Mesenchymal stem cell (in vitro differentiated cells and primary cell): ENCODE data around the gene MAPKAP1.

Experiments
- DNase-seq: peaks from one replicate; pipeline ENCODE4 v3.0.0-alpha.2; 2013
- H2AFZ ChIP-seq: one replicate; pipeline ENCODE4 v1.6.1; 2013; ENCODE audit warnings: low read depth, mild to moderate bottlenecking, control low read depth, inconsistent platforms, low read length, moderate library complexity
- H2AK5ac ChIP-seq: 2 replicates; pipeline ENCODE4 v1.6.1; 2013; ENCODE audit warnings: low read length, moderate library complexity, mild to moderate bottlenecking, inconsistent platforms; ENCODE audit not compliant: severe bottlenecking
- H2BK120ac ChIP-seq: one replicate; pipeline ENCODE4 v1.6.1; 2013; ENCODE audit warnings: low read depth, mild to moderate bottlenecking, inconsistent platforms, low read length, moderate library complexity
- H2BK12ac ChIP-seq, 2 experiments: one replicate each; pipeline ENCODE4 v1.6.1; 2013; ENCODE audit warnings: inconsistent platforms in 2 of 2, low read length in 2 of 2, mild to moderate bottlenecking in 2 of 2, moderate library complexity in 2 of 2, control low read depth in 1 of 2
- H2BK15ac ChIP-seq: one replicate; pipeline ENCODE4 v1.6.1; 2013; ENCODE audit warnings: mild to moderate bottlenecking, low read depth, inconsistent platforms; ENCODE audit not compliant: poor library complexity, severe bottlenecking
- H2BK5ac ChIP-seq: 2 replicates; pipeline ENCODE4 v1.6.1; 2013; ENCODE audit warnings: low read depth, mild to moderate bottlenecking, low read length, control low read depth, inconsistent platforms; ENCODE audit not compliant: poor library complexity, severe bottlenecking
- H3K14ac ChIP-seq, 2 experiments: one replicate each; pipeline ENCODE4 v1.6.1; 2013; ENCODE audit warnings: inconsistent platforms in 2 of 2, low read length in 2 of 2, control low read depth in 1 of 2, mild to moderate bottlenecking in 1 of 2, moderate library complexity in 1 of 2
- H3K18ac ChIP-seq, 2 experiments: one replicate each; pipeline ENCODE4 v1.6.1; 2013; ENCODE audit warnings: inconsistent platforms in 2 of 2, low read length in 2 of 2, control low read depth in 1 of 2, low read depth in 1 of 2, mild to moderate bottlenecking in 1 of 2
- H3K23ac ChIP-seq, 2 experiments: one replicate each; pipeline ENCODE4 v1.6.1; 2013; ENCODE audit warnings: inconsistent platforms in 2 of 2, low read length in 2 of 2, mild to moderate bottlenecking in 2 of 2, moderate library complexity in 2 of 2, control low read depth in 1 of 2
- H3K27ac ChIP-seq: 2 replicates; pipeline ENCODE4 v1.5.1; 2013; ENCODE audit warnings: mild to moderate bottlenecking, moderate library complexity, low read length, control low read depth, inconsistent platforms; ENCODE audit not compliant: poor library complexity, severe bottlenecking
- H3K27me3 ChIP-seq, 2 experiments: 2 replicates each; pipeline versions ENCODE4 v1.6.1 to v1.7.0; 2013; ENCODE audit warnings: low read length in 2 of 2, mild to moderate bottlenecking in 2 of 2, moderate library complexity in 2 of 2, control low read depth in 1 of 2, inconsistent platforms in 1 of 2; ENCODE audit not compliant: control insufficient read depth in 1 of 2, insufficient read depth in 1 of 2
- H3K36me3 ChIP-seq, 2 experiments: 2 replicates each; pipeline versions ENCODE4 v1.6.1 to v1.7.0; 2013; ENCODE audit warnings: low read length in 2 of 2, control low read depth in 1 of 2, inconsistent platforms in 1 of 2, low read depth in 1 of 2, mild to moderate bottlenecking in 1 of 2; ENCODE audit not compliant: insufficient read depth in 2 of 2, control insufficient read depth in 1 of 2
- H3K4ac ChIP-seq, 2 experiments: one replicate each; pipeline ENCODE4 v1.6.1; 2013; ENCODE audit warnings: inconsistent platforms in 2 of 2, low read length in 2 of 2, mild to moderate bottlenecking in 2 of 2, moderate library complexity in 2 of 2, control low read depth in 1 of 2, low read depth in 1 of 2
- H3K4me1 ChIP-seq: 2 replicates; pipeline ENCODE4 v1.6.1; 2013; ENCODE audit warnings: low read depth, low read length, control low read depth; ENCODE audit not compliant: control insufficient read depth, insufficient read depth
- H3K4me2 ChIP-seq: 2 replicates; pipeline ENCODE4 v1.6.1; 2013; ENCODE audit warnings: low read length, mild to moderate bottlenecking, inconsistent platforms; ENCODE audit not compliant: poor library complexity, severe bottlenecking
- H3K4me3 ChIP-seq, 2 experiments: 2 replicates each; pipeline versions ENCODE4 v1.5.1 to v1.7.0; 2013; ENCODE audit warnings: low read length in 2 of 2, mild to moderate bottlenecking in 2 of 2, control low read depth in 1 of 2, low read depth in 1 of 2; ENCODE audit not compliant: insufficient read depth in 1 of 2
- H3K79me1 ChIP-seq: replicated peaks from 2 replicates; pipeline ENCODE4 v1.6.1; 2013; ENCODE audit warnings: mild to moderate bottlenecking, control low read depth, low read length, inconsistent platforms; ENCODE audit not compliant: poor library complexity, severe bottlenecking
- H3K9ac ChIP-seq: 2 replicates; pipeline ENCODE4 v1.7.0; 2013; ENCODE audit warnings: mild to moderate bottlenecking, low read length, moderate library complexity
- H3K9me3 ChIP-seq: 2 replicates; pipeline ENCODE4 v1.7.0; 2013; ENCODE audit warnings: mild to moderate bottlenecking, low read length; ENCODE audit not compliant: control insufficient read depth
- H4K8ac ChIP-seq: one replicate; pipeline ENCODE4 v1.6.1; 2013; ENCODE audit warnings: inconsistent platforms, mild to moderate bottlenecking, low read length, moderate library complexity
- H4K91ac ChIP-seq: one replicate; pipeline ENCODE4 v1.6.1; 2013; ENCODE audit warnings: mild to moderate bottlenecking, low read length, inconsistent platforms
- WGBS: methylation state at CpG from one replicate; pipeline ENCODE4 v1.1.7; 2013; ENCODE audit warnings: mixed read lengths; 5-methylcytosine and 5-hydroxymethylcytosine counted together

The MAPKAP1 gene

DNA sequence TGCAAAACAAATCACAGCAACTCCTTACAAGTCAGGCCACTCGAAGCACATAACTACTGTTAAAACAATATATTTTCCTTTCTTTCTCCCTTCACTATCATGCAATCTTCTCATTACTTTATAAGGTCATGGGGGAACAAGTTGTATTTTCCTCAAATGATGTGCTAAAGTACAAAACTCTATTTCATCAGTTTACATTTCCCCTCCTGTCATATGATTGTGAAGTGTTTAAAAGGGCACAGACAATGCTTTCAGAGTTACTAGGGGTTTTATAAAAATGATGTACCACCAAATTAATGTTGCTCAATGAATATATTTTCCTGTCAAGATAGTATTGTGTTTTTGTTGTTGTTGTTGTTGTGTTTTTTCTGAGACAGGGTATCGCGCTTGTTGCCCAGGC is 34.1 kb downstream of the MAPKAP1 start:
- Histone ChIP-seq H2BK5ac (no peak overlapping the region), H2AK5ac (no peak overlapping the region), H2BK15ac (no peak overlapping the region), H3K4me3 (no peak overlapping the region), H3K23ac (no peak overlapping the region), H2AFZ (no peak overlapping the region), H3K27me3 (no peaks in the 10 kb centered on the region), H3K36me3 (peaks cover 0 to 32% of the 10 kb centered on the region in 2 experiments), H3K9ac (no peak overlapping the region), H2BK120ac (no peak overlapping the region), H2BK12ac (no peak overlapping the region), H3K27ac (no peak overlapping the region), H3K9me3 (no peaks in the 10 kb centered on the region), H3K4me1 (peaks cover 3% of the 10 kb centered on the region), H3K4ac (no peak overlapping the region), H3K79me1 (peaks cover 20% of the 10 kb centered on the region), H4K8ac (no peak overlapping the region), H3K18ac (no peak overlapping the region), H4K91ac (no peak overlapping the region), H3K14ac (no peak overlapping the region), H3K4me2 (no peak overlapping the region)
- WGBS: 100% methylated on average over 2 of the region's 3 CpGs
- DNase-seq: no peak

GRCh38 chr9:125663127-125663526 is 43.9 kb downstream of the MAPKAP1 start:
- peak overlapping the region; percentile 22 for H3K27ac ChIP-seq
- no peak overlapping the region for H2BK12ac ChIP-seq
- H3K14ac ChIP-seq: no peak overlapping the region
- no peak overlapping the region for H3K4me2 ChIP-seq
- H3K4me3 ChIP-seq: no peak overlapping the region
- no peak overlapping the region for H3K18ac ChIP-seq
- H2AK5ac ChIP-seq: no peak overlapping the region
- DNase-seq: peak; percentile 66
- H3K9me3 ChIP-seq: no peaks in the 10 kb centered on the region
- H2AFZ ChIP-seq: no peak overlapping the region
- no peaks in the 10 kb centered on the region for H3K4me1 ChIP-seq
- under 1% methylated on average over 3 of the region's 3 CpGs for WGBS
- no peak overlapping the region for H4K8ac ChIP-seq
- no peak overlapping the region for H2BK120ac ChIP-seq
- H3K9ac ChIP-seq: no peak overlapping the region
- no peaks in the 10 kb centered on the region for H3K27me3 ChIP-seq
- H3K79me1 ChIP-seq: peaks cover 17% of the 10 kb centered on the region
- H3K4ac ChIP-seq: no peak overlapping the region
- peaks cover 3 to 24% of the 10 kb centered on the region in 2 experiments for H3K36me3 ChIP-seq
- no peak overlapping the region for H2BK15ac ChIP-seq
- H3K23ac ChIP-seq: no peak overlapping the region
- no peak overlapping the region for H2BK5ac ChIP-seq
- H4K91ac ChIP-seq: no peak overlapping the region

DNA sequence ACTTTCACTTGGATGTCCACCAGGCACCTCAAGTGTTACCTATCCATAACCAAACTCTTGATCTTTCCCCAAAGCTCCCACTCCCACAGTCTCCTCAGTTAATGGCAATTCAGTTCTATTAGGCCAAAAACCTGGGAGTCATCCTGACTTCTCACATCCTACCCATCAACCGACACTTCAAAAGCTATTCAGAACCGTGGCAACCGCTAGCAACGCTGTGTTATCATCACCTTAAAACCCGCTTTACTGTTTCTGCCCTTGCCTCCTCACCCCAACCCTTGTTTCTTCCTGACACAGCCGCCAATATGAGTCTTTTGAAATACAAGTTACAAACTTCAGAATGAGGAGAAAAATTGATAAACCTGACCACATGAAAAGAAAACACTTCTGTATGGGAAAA is 46.5 kb downstream of the MAPKAP1 start:
- WGBS: 81% methylated on average over 4 of the region's 6 CpGs
- no peak overlapping the region for H3K4me2 ChIP-seq

GRCh38 chr9:125659954-125660353 is 47.1 kb downstream of the MAPKAP1 start:
- no peak overlapping the region for H2AFZ ChIP-seq
- 20% methylated on average over 4 of the region's 4 CpGs for WGBS
- H3K4ac ChIP-seq: no peak overlapping the region
- H4K91ac ChIP-seq: no peak overlapping the region
- no peak overlapping the region for H3K27ac ChIP-seq
- H2AK5ac ChIP-seq: no peak overlapping the region
- H2BK5ac ChIP-seq: no peak overlapping the region
- no peak overlapping the region for H3K18ac ChIP-seq
- H4K8ac ChIP-seq: no peak overlapping the region
- peaks cover 0 to 13% of the 10 kb centered on the region in 2 experiments for H3K36me3 ChIP-seq
- no peak overlapping the region for H3K14ac ChIP-seq
- no peak overlapping the region for H2BK120ac ChIP-seq
- DNase-seq: peak; percentile 91
- peaks cover 20% of the 10 kb centered on the region for H3K79me1 ChIP-seq
- no peak overlapping the region for H2BK15ac ChIP-seq
- no peak overlapping the region for H3K23ac ChIP-seq
- H3K4me2 ChIP-seq: no peak overlapping the region
- H3K27me3 ChIP-seq: no peaks in the 10 kb centered on the region
- H3K9ac ChIP-seq: peak overlapping the region; percentile 77
- H3K4me1 ChIP-seq: peaks cover 3% of the 10 kb centered on the region
- peak overlapping the region in 1 of 2 experiments; percentile 20 for H3K4me3 ChIP-seq
- H2BK12ac ChIP-seq: no peak overlapping the region
- H3K9me3 ChIP-seq: no peaks in the 10 kb centered on the region

More for the DNA sequence above, 46.5 kb downstream of the MAPKAP1 start:
- Histone ChIP-seq H2AFZ (no peak overlapping the region), H3K4me3 (no peak overlapping the region), H3K4me1 (peaks cover 3% of the 10 kb centered on the region), H3K27ac (no peak overlapping the region), H2BK12ac (no peak overlapping the region), H2BK120ac (no peak overlapping the region), H2AK5ac (no peak overlapping the region), H4K8ac (peak overlapping the region; percentile 19), H4K91ac (no peak overlapping the region), H3K9me3 (no peaks in the 10 kb centered on the region), H3K4ac (peak overlapping the region; percentile 2 to 74), H3K27me3 (no peaks in the 10 kb centered on the region), H3K36me3 (peaks cover 0 to 13% of the 10 kb centered on the region in 2 experiments), H3K79me1 (peaks cover 22% of the 10 kb centered on the region), H3K23ac (peak overlapping the region in 1 of 2 experiments; percentile 93), H3K14ac (peak overlapping the region in 1 of 2 experiments; percentile 71), H3K9ac (peak overlapping the region; percentile 77), H2BK15ac (no peak overlapping the region), H2BK5ac (no peak overlapping the region), H3K18ac (no peak overlapping the region)
- DNase-seq: no peak
